Uterus (tissue), 4 donors: ENCODE data around the gene KCNK18. TPM values are rescaled to one million over a fixed set of nuclear protein-coding genes. Genes with fewer than 3 reads are reported as not detected.
A peak's percentile ranks its signal among the peaks of the same experiment; 100 is the strongest.

Experiments used
- DNase-seq, 2 donors: peaks; one replicate each; pipeline ENCODE4 v3.0.0-alpha.2; 2019 to 2020
- H3K27ac ChIP-seq, 2 donors: fragments of 200-600 bp; sonication (generic); 1 replicate in 1 of 2; 2 replicates in 1 of 2; pipeline ENCODE4 v1.5.1; 2016 to 2018
- H3K27me3 ChIP-seq, 2 donors: fragments of 200-600 bp; sonication (generic); one replicate each; pipeline ENCODE4 v1.5.1; 2018 to 2019; ENCODE audit warnings: control low read depth in 1 of 2
- H3K36me3 ChIP-seq, 2 donors: fragments of 200-600 bp; sonication (generic); one replicate each; pipeline ENCODE4 v1.5.1; 2019; ENCODE audit warnings: control low read depth in 1 of 2
- H3K4me1 ChIP-seq, 2 donors: fragments of 200-600 bp; sonication (generic); one replicate each; pipeline ENCODE4 v1.5.1; 2018 to 2019; ENCODE audit warnings: control low read depth in 1 of 2
- H3K4me3 ChIP-seq, 2 donors: fragments of 200-600 bp; sonication (generic); 1 replicate in 1 of 2; 2 replicates in 1 of 2; pipeline ENCODE4 v1.5.1; 2018 to 2019; ENCODE audit warnings: mild to moderate bottlenecking in 1 of 2
- H3K9me3 ChIP-seq, 2 donors: fragments of 200-600 bp; sonication (generic); one replicate each; pipeline ENCODE4 v1.5.1; 2019; ENCODE audit warnings: control low read depth in 1 of 2
- CTCF ChIP-seq, 4 experiments: fragments of 200-600 bp in 2 of 4; fragments of 450-650 bp in 2 of 4; sonication (generic) in 2 of 4; IDR thresholded peaks; one replicate each; pipeline ENCODE4 v1.5.1; 2016 to 2019; ENCODE audit warnings: antibody characterized with exemption in 4 of 4, mild to moderate bottlenecking in 2 of 4, moderate library complexity in 1 of 4
- POLR2A ChIP-seq, 2 donors: fragments of 450-650 bp; IDR thresholded peaks; one replicate each; pipeline ENCODE4 v1.6.1; 2016; ENCODE audit warnings: antibody characterized with exemption in 2 of 2, mild to moderate bottlenecking in 1 of 2, moderate library complexity in 1 of 2
- intact Hi-C: fragments of 100-400 bp; cut with DNase I; formaldehyde crosslinking; loops from one replicate; pipeline ENCODE4 v1.15.1; 2023; ENCODE audit warnings: low total_unique reads
- total RNA-seq, 4 donors: library from RNA; depleted of rRNA in 3 of 4; stranded (reverse); fragments of >200 nt in 3 of 4; gene quantifications; one replicate each; pipeline versions ENCODE4 v1.1.0 to v1.2.4, GENCODE V29; 2014 to 2023
- donor health status: DM: yes; HTN: yes; CAD: no.

Gene KCNK18
- total RNA-seq, 4 donors from 2014 or later, result not detected

DNA sequence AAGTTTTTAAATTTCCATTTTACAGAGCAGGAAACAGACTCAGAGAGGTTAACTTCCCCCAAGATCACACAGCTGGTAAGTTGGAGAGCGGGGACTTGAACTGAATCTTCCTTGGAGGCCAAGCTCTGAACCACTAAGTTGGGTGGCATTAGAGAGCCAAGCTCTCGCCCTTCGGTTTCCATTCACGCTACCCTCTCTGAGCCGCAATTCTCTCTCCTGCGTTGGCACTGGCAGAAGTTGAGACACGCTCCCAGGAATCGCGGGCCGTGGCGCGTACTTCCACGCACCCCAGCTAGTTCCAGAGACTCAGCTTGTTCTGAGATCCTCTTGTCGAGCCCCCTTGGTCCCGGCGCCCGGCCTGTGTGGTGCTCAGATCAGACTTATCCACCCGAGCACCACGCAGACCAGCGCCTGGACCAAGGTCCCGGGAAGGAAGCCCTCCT, 29.9 kb upstream of the KCNK18 start:
- no peaks in the 10 kb centered on the region for H3K9me3 ChIP-seq
- no peak for DNase-seq
- H3K27me3 ChIP-seq, result peaks cover 20 to 90% of the 10 kb centered on the region in 2 donors
- TF ChIP-seq CTCF (IDR thresholded peaks at IDR 0.05), result no peak
- no peak for TF ChIP-seq POLR2A (IDR thresholded peaks at IDR 0.05)
- intact Hi-C loops, result no loop called here
- no peak overlapping the region for H3K27ac ChIP-seq
- H3K4me3 ChIP-seq, result no peak overlapping the region
- no peaks in the 10 kb centered on the region for H3K36me3 ChIP-seq
- peaks cover 0 to 15% of the 10 kb centered on the region in 2 donors for H3K4me1 ChIP-seq

GRCh38 chr10:117167789-117168674, 29.3 kb upstream of the KCNK18 start:
- no peak overlapping the region for H3K4me3 ChIP-seq
- no peaks in the 10 kb centered on the region for H3K9me3 ChIP-seq
- peak in 1 of 2 donors; percentile 41 for DNase-seq
- no peaks in the 10 kb centered on the region for H3K36me3 ChIP-seq
- intact Hi-C loops, result no loop called here
- peaks cover 20 to 89% of the 10 kb centered on the region in 2 donors for H3K27me3 ChIP-seq
- TF ChIP-seq CTCF (IDR thresholded peaks at IDR 0.05) (peak; percentile 64 to 75 (median 69)), POLR2A (IDR thresholded peaks at IDR 0.05) (no peak)
- no peak overlapping the region for H3K27ac ChIP-seq
- peaks cover 0 to 8% of the 10 kb centered on the region in 2 donors for H3K4me1 ChIP-seq

GRCh38 chr10:117168729-117169128, 28.6 kb upstream of the KCNK18 start:
- Histone ChIP-seq H3K9me3 (no peaks in the 10 kb centered on the region), H3K36me3 (no peaks in the 10 kb centered on the region), H3K27ac (no peak overlapping the region), H3K4me1 (peaks cover 0 to 4% of the 10 kb centered on the region in 2 donors), H3K4me3 (no peak overlapping the region), H3K27me3 (peaks cover 18 to 82% of the 10 kb centered on the region in 2 donors)
- DNase-seq, result no peak
- TF ChIP-seq POLR2A (IDR thresholded peaks at IDR 0.05), result no peak
- no peak for TF ChIP-seq CTCF (IDR thresholded peaks at IDR 0.05)
- intact Hi-C loops, result no loop called here

DNA sequence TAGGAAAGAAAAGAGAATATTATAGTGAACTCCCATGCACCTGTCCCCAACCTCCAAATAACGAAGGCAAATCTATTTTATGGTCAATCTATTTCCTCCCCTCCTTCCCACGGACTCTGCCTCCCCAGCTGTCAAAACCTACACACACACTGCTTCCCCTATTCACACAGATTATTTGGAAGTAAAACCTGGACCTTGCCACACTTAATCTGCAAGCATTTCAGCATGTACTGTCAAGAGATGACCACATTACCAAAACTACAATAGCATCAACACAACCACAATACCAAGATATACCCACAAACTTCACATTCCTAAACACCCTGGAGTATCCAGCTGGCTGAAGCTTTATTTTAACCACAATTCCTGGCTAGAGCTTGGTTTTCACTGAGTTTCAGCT, 27.8 kb upstream of the KCNK18 start:
- Histone ChIP-seq H3K36me3 (no peaks in the 10 kb centered on the region), H3K9me3 (no peaks in the 10 kb centered on the region), H3K27ac (no peak overlapping the region), H3K4me3 (no peak overlapping the region), H3K27me3 (peaks cover 11 to 75% of the 10 kb centered on the region in 2 donors), H3K4me1 (peaks cover 0 to 4% of the 10 kb centered on the region in 2 donors)
- no peak for DNase-seq
- TF ChIP-seq CTCF (IDR thresholded peaks at IDR 0.05) (no peak), POLR2A (IDR thresholded peaks at IDR 0.05) (no peak)
- intact Hi-C loops, result no loop called here

DNA sequence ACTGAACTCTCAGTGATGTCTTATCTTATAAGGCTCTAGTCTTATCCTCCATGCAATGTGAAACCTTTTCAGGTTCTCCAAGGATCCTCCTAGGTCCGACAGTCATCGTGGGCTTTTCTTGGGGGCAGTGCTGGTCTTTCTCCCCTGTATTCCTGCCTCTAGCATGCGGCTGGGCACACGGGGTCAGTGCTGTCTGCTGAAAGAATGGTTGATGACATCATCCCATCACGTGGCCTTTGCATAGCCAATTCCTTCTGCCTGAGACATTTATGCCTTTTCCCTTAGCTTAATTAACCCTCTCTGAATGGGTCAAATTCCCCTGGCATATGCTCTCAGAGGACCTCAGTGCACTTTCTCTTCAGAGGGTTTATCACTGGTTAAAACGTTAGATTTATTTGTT, 27.0 kb upstream of the KCNK18 start:
- no peak for DNase-seq
- intact Hi-C loops, result loop anchor here (10.0 kb wide), 2 partner anchors 375 to 485 kb away; no protein-coding TSS in a partner anchor
- Histone ChIP-seq H3K4me3 (no peak overlapping the region), H3K4me1 (peaks cover 0 to 4% of the 10 kb centered on the region in 2 donors), H3K36me3 (no peaks in the 10 kb centered on the region), H3K9me3 (no peaks in the 10 kb centered on the region), H3K27ac (no peak overlapping the region), H3K27me3 (peaks cover 6 to 67% of the 10 kb centered on the region in 2 donors)
- no peak for TF ChIP-seq CTCF (IDR thresholded peaks at IDR 0.05)
- no peak for TF ChIP-seq POLR2A (IDR thresholded peaks at IDR 0.05)
